GM19328 (cell line): ENCODE measurements around the gene LYSMD1.

Experiments used
- ATAC-seq: cut with Tn5 transposase; IDR thresholded peaks from one replicate; pipeline ENCODE4 v1.9.1; 2021; ENCODE audit warnings: mild to moderate bottlenecking, moderate library complexity; ENCODE audit not compliant: unreplicated experiment

Gene LYSMD1

GRCh38 chr1:151142411-151143056 is 23.2 kb downstream of the LYSMD1 start:
- ATAC-seq: no peak

DNA sequence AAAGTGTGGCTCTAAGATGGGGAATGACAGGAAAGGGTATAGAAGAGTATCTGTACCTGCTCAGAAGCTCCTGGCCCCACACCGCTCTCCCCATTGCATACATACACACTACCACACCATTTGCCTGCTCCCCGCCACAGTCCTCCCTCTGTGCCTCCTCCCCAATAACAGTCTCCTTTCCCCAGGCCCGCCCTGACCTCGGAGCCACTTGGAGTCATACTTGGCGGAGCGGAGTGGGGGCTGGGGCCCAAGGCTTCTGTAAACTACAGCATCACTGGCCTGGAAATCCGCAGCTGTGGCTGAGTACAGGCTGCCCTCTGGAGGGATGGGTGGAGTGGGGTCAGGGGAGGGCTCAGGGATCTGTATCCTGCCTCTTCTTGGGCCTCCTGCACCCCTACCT is 27.9 kb downstream of the LYSMD1 start:
- ATAC-seq: no peak

GRCh38 chr1:151135433-151136385 is 30.0 kb downstream of the LYSMD1 start:
- ATAC-seq: no peak

GRCh38 chr1:151134991-151135390 is 30.7 kb downstream of the LYSMD1 start:
- ATAC-seq: no peak

- ATAC-seq: no peak
Measured at GRCh38 chr1:151134396-151134795, 31.3 kb downstream of the LYSMD1 start.

DNA sequence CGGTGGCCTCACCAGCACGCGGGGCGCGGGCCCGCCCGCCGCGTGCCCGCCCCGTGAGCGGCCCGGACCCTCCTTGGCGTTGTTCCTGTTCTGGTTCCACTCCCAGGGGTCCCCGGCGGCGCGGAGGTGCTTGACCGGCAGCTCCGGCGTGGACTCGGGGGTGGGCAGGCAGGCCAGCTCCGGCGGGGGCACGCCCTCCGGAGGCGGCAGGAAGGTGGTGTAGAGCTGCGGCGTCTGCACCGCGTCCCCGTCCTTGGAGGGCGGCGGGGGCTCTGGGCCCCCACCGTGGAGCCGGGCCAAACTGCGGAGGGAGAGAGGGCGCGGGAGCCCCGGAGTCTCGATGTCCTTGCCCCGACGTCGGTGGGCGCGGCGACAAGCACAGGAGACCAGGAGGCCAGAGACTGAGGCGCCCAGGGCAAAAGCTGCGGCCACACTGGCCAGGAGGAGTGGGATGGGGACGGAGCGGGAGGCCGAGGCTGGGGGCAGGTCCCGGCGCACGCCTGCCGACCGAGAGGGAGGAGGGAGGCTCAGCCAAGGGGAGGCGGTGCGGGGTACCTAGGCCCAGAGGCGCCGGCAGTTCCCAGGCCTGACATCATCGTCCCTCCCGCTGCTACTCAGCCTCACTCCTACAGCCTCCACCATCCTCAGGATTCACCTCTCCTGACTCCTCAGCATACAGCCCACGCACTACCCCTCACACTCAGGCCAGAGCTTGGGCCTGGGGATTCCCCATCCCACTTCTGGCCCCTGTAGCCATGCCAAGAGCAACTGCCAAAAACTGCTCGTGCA is 32.5 kb downstream of the LYSMD1 start:
- ATAC-seq: no peak

GRCh38 chr1:151132335-151133017 is 33.2 kb downstream of the LYSMD1 start:
- no peak for ATAC-seq

DNA sequence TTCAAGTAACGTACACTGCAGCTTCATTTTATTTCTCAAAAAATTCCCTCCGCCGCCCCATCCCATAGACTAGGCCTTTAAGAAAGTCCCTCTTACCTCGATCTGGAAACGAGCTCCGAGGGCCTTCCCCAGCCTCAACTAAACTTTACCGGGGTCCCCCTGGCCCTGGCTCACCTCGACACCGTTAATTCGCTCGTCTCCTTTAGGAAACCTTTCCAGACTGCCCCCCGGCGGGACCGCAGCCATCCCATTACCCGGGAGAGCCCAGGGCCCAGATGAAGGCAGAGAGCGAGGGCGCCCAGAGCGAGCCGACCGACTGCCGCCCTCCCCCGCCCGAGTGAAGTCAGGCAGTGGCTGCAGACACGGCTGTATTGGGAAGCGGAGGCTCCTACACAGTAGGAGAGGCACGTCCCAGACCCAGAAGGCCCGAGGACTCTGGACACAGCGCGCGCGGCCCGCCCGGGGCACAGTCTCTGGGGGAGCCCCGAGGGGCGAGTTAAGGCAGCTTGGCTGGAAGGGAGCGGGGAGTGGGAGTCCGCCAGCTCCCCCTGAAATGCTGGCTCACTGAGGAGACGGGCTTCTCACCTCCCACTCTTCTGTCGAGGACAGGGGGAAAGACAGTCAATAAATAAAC is 33.9 kb downstream of the LYSMD1 start:
- no peak for ATAC-seq

DNA sequence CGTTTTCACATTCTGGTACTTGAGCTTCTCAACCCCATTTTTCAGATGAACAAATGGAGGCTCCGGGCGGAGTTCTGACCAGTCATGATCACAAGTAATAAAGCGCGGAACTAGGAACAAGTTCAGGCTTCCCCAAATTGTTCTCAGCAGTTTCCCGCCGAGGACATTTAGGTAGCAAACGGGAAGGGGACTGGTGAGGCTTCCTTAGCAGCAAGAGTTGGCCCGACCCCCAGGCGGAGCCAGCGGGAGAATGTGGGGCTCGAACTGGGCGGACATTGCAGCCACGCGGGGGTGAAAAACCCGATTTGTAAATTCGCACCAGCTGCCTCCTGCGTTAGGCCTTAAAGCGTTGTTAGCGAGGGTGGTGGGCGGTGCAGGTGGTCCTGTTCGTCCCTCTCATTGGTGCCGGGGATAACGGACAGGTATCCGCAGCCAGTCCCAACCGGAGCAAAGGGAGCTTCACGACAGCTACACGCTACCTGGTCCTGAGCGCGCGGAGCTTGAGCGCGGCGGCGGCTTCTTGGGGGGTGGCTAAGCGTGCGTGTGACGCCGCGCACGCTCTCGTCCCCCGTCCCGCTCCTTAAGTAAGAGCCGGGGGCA is 34.6 kb downstream of the LYSMD1 start:
- no peak for ATAC-seq

GRCh38 chr1:151128800-151129199 is 36.9 kb downstream of the LYSMD1 start:
- no peak for ATAC-seq

GRCh38 chr1:151124763-151125403 is 40.8 kb downstream of the LYSMD1 start:
- ATAC-seq: no peak

DNA sequence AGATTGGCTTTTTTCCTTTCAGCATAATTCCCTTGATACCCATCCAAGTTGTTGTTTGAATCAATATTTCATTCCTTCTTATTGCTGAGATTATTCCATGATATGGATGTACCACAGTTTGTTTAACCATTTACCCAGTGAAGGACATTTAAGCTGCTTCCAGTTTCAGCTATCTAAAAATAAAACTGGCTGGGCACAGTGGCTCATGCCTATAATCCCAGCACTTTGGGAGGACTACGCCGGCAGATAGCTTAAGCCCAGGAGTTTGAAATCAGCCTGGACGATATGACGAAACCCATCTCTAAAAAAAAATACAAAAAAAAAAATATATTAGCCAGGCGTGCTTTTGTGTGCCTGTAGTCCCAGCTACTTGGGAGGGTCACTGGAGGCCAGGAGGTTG is 51.8 kb downstream of the LYSMD1 start:
- no peak for ATAC-seq
